GM12865 (cell line): ENCODE data around the gene TBCD.

Experiments
- DNase-seq: peaks from one replicate; pipeline ENCODE4 v3.0.0; 2010; ENCODE audit warnings: low read depth
- H3K4me3 ChIP-seq: 2 replicates; pipeline ENCODE4 v1.5.1; 2011; ENCODE audit warnings: mild to moderate bottlenecking, low read depth, low read length, control low read depth
- TF ChIP-seq, protein P1 (sequence below): IDR thresholded peaks from 2 replicates; pipeline ENCODE4 v1.5.1; 2011; ENCODE audit warnings: low read length, control low read depth, low read depth, inconsistent platforms; ENCODE audit not compliant: insufficient read depth; ENCODE audit errors: missing control alignments

TBCD gene

DNA sequence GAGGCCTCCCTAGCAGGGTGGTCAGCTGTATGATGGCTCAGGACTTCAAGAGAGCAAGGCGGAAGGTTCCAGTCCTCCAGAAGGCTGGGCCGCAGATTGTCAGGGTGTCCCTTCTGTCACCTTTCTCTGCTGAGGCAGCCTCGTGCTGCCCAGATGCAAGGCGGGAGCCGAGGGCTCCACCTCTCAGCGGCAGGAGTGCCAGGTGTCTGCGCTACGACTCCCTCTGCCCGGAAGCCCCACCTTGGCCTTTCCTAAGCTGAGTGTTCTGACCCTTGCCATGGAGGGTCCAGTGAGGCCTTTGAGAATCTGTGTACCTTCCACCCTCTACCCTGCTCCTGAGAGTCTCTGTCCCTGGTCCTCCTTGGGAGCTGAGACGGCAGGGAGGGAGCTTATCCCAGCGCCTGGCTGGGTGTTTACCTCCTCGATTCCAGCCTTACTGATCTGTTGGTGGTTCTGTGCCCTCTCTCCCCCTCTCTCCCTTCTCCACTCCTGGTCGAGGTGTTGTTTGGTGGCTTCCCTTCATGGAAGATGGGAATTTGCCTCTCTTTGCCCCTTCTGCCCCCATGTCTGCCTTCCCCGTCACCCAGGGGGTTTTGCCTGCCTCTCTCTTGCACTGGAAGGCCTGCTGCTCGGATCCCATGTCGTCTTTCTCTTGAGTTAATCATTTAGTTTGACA lies 90.2 kb downstream of the TBCD start:
- TF ChIP-seq, protein P1, sequence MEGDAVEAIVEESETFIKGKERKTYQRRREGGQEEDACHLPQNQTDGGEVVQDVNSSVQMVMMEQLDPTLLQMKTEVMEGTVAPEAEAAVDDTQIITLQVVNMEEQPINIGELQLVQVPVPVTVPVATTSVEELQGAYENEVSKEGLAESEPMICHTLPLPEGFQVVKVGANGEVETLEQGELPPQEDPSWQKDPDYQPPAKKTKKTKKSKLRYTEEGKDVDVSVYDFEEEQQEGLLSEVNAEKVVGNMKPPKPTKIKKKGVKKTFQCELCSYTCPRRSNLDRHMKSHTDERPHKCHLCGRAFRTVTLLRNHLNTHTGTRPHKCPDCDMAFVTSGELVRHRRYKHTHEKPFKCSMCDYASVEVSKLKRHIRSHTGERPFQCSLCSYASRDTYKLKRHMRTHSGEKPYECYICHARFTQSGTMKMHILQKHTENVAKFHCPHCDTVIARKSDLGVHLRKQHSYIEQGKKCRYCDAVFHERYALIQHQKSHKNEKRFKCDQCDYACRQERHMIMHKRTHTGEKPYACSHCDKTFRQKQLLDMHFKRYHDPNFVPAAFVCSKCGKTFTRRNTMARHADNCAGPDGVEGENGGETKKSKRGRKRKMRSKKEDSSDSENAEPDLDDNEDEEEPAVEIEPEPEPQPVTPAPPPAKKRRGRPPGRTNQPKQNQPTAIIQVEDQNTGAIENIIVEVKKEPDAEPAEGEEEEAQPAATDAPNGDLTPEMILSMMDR = no peak
- no peak overlapping the region for H3K4me3 ChIP-seq
- no peak for DNase-seq

DNA sequence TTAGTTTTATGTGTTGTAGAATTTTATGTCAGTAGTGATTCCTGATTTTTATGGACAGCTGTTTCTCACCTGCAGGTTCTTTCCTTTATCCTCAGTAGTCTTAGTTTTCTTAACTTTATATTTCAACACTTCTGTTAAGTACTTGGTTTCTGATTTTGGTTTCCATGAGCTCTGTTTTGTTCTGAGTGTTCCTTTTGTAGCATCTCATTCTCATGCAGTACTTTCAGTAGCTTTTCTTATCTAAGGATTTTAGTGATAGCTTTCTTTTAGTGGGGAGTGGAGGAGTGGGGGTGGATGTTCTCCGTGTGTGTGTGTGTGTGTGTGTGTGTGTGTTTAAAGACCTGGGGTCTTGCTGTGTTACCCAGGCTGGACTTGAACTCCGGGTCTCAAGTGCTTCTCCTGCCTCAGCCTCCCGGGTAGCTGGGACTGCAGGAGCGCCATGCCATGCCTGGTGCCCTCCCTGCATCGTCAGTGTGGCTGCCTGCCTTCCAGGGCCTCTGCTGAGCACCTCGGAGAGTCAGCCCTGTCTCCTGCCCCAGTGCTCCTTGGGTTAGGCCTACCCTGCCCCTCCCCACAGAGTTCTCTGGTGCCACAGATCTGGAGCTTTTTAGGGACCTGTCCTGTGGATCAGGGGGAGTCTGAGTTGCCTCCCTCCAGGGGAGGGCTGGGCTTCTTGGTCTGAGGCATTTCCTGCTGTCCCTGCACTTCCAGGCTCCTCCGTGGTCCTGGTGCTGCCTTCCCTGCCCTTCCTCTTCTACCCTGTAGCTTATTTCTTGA lies 92.2 kb downstream of the TBCD start:
- TF ChIP-seq, protein P1 = no peak
- DNase-seq = peak; percentile 46
- H3K4me3 ChIP-seq = no peak overlapping the region

DNA sequence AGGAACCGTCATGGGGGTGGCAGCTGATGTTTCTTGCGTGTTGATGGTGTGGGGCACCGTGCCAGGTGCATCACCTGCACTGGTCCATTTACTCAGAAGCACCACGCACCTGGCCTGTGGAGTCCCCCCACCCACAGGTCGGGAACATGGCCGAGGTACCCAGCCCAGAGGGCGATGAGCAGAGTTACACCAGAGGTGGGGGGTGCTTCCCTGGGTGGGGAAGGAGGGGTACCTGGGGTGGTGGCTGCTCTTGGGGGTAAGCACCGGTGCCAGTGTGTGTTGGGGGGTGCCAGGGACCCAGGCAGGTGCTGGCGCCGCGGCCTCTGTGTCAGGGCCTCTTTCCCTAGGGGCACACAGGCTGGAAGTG lies 92.9 kb downstream of the TBCD start:
- H3K4me3 ChIP-seq = no peak overlapping the region
- TF ChIP-seq, protein P1 = no peak
- DNase-seq = no peak

DNA sequence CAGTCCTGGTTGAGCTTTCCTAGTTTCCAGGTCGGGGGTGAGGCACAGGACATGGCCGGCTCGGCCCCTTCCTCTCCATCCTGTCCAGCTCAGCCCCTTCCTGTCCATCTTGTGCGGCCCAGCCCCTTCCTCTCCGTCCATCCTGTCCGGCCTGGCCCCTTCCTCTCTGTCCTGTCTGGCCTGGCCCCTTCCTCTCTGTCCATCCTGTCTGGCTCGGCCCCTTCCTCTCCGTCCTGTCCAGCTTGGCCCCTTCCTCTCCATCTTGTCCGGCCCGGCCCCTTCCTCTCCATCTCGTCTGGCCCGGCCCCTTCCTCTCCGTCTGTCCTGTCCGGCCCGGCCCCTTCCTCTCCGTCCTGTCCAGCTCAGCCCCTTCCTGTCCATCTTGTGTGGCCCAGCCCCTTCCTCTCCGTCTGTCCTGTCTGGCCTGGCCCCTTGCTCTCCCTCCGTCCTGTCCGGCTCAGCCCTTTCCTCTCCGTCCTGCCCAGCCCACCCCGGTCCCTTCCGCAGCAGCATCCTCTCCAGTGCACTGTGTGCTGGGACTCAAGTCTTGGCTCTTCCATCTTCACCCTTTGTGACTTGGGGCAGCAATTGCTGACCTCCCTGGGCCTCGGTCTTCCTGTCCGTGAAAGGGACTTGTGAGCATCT lies 93.4 kb downstream of the TBCD start:
- TF ChIP-seq, protein P1 = no peak
- no peak for DNase-seq
- no peak overlapping the region for H3K4me3 ChIP-seq

DNA sequence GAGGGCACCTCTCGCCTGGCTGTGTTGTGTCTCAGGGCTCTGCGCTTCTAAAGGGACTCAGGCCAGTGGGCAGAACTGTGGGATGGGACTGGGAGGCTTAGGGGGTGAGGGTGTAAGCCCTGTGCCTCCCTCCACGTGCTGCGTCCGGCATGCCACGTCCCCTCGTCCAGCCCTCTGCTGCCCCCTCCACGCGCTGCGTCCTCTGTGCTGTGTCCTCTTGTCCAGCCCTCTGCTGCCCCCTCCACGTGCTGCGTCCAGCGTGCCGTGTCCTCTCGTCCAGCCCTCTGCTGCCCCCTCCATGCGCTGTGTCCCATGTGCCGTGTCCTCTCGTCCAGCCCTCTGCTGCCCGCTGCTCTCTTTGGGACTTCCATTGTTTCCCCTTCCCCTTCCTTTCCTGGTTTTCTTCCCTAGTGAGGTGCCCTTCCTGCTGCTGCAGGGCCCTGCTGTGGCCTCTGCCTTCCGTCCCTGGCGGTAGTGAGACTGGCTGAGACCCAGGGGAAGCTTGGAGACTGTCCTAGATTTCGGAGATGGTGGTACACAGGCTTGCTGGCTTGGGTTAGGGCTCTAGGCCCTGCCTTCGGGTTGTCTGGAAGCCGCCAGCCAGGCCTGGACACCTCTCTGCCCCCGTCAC lies 94.3 kb downstream of the TBCD start:
- H3K4me3 ChIP-seq = no peak overlapping the region
- TF ChIP-seq, protein P1 = no peak
- no peak for DNase-seq

DNA sequence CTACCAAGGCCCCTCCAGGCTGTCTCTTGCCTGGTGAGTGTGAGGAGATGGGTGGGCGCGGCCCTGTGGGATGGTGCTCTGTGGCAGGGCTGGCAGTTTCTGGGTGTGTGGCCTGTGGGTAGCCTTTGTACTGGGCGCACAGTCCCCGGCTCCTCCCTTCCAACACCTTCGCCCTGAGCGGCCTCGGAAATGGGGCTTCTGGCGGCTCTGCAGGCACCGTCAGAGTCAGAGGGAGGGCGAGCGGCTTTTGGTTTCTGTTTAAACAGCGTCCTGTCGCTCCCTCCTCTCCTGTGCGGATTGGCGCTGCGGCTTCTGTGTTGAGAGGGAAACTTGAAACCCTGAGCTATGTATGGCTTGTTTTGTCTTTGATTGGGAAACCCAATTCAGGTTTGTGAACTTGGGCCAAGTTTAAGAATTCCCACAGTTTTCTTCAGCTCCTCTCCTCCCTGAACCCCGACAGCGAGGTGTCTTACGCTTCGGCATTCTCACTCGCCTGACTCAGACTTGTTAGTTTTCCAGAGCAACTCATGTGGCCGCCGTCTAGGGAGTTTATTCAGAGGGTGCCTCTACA lies 96.2 kb downstream of the TBCD start:
- H3K4me3 ChIP-seq = no peak overlapping the region
- TF ChIP-seq, protein P1 = no peak
- DNase-seq = no peak
